Stimulated activated naive CD8-positive, alpha-beta T cell treated with anti-CD3 and anti-CD28 coated beads, Interleukin-15, Interleukin-2, amounts not matched to agents 100 U/mL and 50 U/mL, for 24 hours (primary cell): ENCODE measurements around the gene MN1.

ENCODE experiments used
- ATAC-seq: fragments of 150-1000 bp; cut with Tn5 transposase; one replicate; pipeline ENCODE4 v1.10.0; 2021
- DNase-seq: peaks from one replicate; pipeline ENCODE4 v3.0.0; 2021

Gene MN1

DNA sequence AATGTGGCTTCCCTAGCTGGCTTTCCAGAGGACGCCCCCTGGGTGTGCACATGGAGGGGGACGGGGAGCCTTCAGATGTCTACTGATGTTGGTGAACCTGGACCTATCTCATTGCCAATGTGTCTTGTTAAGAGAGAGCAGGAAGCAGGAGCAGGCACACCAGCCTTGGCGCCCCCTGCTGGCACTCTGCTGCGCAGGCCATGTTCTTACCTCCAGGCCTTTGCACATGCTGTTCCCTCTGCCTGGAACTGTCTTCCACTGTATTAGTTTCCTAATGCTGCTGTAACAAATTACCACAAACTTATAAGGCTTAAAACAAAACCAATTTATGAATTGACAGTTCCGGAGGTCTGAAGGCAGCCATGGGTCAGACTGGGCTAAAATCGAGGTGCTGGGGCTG lies 23.6 kb upstream of the MN1 start:
- ATAC-seq (no peak), DNase-seq (peak; percentile 37)

GRCh38 chr22:27823221-27823620 lies 21.7 kb upstream of the MN1 start:
- no peak for ATAC-seq
- DNase-seq = no peak

GRCh38 chr22:27820896-27821866 lies 19.6 kb upstream of the MN1 start:
- DNase-seq (no peak), ATAC-seq (no peak)

- no peak for ATAC-seq
These were observed 15.0 kb upstream of the MN1 start for GRCh38 chr22:27816552-27816951.

DNA sequence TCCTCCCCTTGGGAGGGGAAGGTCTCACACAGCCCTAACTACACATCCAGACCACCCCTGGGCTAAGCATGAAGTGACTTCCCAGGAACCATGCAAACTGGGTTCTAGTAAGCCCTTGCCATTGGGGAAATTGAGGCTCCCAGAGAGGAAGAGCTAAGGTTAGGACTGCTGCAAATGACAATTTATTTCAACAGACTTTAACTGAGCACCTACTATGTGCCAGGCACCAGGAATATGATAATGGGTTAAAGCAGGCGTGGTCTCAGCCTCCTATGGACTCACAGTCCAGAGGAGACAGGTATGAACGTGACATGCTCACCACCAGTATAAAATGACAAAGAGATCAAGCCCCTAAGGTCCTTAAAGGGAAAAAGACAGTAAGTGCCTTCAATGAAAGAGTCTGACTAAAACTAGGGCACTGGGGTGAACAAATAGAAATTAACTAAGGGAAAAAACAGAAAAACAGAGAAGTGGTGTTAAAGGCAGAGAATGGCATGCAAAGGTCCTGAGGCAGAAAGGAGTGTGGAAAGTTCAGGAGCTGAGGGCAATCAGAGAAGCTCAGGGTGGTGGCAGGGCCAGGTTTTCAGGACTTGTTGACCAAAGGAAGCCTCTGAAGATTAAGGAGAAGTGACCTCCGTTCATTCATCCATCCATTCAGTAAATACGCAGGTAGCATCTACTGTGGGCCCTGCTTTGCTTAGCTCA lies 14.4 kb upstream of the MN1 start:
- DNase-seq (no peak), ATAC-seq (no peak)

More at GRCh38 chr22:27816552-27816951, 15.0 kb upstream of the MN1 start:
- DNase-seq = no peak

- DNase-seq (no peak), ATAC-seq (no peak)
These were observed 13.4 kb upstream of the MN1 start for GRCh38 chr22:27814993-27815392.

DNA sequence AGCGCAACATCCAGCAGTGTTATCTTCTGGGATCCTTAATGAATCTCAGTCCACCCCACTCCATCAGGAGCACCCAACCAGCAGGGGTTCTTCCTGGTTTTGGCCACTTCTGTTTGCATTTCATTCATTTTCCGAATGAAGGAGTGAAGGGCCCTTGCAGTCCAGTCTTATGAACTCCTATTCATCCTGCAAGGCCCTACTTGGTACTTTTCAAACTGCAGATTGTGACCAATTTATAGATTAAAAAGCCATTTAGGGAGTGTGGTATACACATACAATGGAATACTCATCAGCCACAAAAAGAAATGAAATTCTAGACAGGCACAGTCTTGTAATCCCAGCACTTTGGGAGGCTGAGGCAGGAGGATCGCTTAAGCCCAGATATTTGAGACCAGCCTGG lies 10.2 kb upstream of the MN1 start:
- DNase-seq = no peak
- no peak for ATAC-seq

DNA sequence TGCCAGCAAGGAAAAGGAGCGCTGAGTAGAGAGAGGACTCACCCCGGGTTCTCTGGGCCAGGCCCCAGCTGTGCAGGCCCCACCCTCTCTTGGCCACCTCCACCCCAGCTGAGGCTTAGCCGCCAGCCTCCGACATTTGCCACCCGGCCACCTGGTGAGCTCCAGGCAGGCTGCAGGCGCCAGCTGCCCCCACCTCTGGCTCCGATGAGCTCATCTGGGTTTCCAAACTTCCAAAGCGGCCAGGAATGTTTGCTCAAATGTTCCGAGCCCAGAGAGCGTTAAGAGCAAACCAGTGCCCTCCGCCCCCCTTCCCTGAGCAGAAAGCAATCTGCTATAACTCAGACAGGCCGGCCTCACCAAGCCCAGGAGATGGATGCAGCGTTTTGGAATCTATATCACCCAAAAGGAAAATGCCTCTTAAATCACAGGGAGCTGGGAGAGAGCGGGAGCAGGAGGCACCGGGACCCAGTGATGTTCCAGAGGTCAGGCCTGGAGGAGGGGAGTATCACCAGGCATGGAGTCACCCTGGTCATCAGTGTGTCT lies 9.1 kb upstream of the MN1 start:
- no peak for ATAC-seq
- DNase-seq = no peak

GRCh38 chr22:27809700-27810608 lies 8.4 kb upstream of the MN1 start:
- no peak for ATAC-seq
- DNase-seq = no peak

- no peak for ATAC-seq
- DNase-seq = no peak
These were observed 7.7 kb upstream of the MN1 start for GRCh38 chr22:27809226-27809603.

DNA sequence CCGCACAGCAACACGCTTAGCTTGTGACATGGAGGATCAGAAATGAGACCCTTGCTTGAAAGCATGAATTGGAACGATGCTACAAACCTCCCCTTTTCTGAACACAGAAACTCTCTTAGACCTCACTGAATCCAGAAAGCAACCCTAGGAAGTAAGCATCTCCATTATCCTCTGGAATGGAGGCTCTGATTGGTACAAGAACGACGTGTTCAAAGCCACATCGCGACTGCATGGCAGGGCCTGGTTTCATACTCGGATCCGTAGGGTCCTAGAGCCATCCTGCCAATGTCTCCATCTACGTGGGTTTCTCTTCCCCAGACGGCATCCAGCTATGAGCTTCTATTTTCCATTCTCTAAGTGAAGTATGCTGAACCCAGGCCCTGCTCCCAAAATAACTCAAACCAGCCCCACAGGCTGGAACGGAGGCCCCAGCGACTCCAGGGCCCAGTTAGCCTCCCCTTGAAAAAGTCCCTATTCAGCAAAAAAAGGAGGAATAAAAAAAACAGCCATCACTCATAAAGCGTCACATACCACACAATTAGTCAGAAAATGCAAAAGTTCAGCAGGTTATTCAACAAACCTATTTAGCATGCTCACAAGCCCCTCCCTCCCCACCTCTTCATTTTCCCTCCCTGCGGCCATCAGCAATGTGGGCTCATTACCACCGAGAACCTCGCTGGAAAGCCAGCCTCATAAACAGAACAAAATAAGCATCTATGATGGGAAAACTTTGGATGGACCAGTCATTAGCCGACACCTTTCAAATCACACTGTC lies 7.1 kb upstream of the MN1 start:
- no peak for ATAC-seq
- no peak for DNase-seq

DNA sequence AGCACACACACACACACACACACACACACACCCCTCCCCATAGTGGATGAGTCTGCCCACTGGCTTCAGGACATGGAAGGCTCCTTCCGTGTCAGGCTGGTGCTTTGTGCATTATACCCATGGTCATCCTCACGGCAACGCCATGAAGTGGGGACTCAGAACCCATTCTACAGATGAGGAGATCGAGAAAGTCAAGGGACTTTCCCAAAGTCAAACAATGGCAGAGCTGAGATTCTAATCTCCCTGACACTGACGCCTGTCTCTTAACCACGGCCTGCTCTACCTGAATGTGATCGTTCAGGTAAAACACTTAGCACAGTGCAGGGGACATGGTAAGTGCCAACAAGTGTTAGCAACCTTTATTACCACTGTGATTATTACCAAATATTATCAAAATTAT lies 4.3 kb upstream of the MN1 start:
- DNase-seq = no peak
- no peak for ATAC-seq

DNA sequence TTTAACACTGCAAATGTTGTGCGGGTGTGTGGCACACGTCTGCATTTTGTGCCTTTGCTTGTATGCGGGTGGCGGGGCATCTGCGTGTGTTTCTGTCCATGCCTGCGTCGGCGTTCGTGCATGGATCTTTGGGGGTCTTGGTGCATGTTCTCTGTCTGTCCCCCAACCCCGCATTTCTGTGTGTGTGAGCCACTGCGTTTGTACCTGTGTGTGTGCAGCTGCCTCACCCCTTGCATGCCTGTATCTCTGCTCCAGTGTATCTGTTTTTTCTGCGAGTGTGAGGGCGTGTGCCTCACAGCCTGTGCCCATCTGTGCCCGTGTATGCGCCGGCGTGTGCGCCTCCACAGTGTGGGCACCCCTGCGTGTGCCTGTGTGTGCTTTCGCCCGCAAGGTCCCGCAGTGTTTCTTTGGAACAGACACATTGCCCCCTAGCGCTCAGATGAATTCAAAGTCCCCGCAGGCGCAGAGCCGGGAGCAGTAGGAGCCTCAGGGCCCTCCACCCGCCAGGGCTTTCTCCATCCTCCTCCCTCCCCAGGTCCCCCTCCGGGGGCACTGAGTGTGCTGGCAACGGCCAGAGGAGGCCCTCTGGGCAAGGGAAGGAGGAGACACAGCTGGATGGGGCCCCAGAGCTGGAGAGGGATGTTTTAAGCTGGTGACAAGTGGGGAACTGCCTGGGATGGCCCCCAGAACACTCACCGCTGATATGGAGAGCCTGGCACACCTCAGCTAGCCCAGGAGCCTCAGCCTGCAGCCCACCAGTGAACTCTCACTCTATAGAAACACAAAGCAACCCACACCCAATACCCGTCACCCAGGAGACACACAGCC lies 3.1 kb upstream of the MN1 start:
- peak; percentile 41 for ATAC-seq
- peak; percentile 58 for DNase-seq

DNA sequence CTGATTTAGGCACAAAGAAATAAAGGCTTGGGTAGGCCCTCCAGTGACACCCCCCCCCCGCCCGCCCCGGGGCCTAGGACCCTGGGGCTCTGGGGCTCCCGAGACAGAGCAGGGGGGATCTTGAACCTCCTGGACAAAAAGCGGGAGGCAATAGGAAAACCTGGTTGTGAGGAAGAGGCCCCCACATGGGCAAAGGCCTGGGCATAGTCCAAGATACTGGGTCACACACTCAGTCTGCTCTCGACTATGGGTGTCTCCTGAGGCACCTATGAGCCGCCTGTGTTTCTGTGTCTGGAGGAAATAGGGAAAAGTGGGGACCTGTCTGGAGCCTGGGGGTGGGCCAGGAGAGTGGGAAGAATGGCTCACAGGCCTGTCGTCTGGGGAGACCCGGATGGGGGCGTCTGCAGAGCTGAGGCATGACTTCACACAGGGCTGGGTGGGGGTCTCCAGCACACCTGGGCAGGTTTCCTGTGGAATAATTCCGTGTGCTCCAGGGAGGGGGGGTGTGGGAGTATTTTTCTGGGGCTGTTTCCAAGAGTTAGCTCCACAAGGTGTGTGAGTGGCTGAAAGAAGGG lies 2.4 kb upstream of the MN1 start:
- no peak for ATAC-seq
- no peak for DNase-seq

DNA sequence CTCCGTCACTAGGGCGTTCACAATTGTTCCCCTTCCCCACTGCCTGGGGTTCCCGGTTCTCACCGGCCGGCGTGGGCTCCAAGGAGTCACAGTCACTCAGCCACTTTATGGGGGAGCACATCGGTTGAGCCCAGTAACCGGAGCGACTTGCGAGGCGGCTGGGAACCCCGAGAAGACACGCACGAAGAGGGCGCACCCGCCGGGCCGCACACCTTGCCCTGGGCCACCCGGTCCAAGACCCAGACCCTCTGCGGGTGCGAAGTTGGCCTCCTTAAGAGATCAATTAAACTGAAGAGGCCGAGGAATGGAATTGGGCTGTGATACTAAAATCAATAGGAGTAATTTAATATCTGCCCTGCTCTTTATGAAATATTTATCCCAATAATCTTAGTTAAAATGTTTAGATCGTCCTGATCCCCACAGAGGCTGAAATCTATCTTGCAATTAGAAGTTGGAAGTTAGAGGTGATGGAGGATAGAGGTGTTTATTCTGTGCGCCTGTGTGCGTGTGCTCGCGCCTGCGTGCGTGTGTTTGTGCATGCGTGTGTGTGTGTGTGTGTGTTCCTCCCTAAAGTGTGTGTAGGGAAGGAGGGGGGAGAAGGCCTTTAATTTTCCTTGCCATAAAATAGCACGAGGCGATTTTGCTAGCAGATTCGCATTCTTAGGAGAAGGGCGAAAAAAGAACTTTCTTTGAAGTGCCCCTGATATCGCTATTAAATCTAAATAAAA lies 954 bp upstream of the MN1 start:
- DNase-seq (no peak), ATAC-seq (no peak)

DNA sequence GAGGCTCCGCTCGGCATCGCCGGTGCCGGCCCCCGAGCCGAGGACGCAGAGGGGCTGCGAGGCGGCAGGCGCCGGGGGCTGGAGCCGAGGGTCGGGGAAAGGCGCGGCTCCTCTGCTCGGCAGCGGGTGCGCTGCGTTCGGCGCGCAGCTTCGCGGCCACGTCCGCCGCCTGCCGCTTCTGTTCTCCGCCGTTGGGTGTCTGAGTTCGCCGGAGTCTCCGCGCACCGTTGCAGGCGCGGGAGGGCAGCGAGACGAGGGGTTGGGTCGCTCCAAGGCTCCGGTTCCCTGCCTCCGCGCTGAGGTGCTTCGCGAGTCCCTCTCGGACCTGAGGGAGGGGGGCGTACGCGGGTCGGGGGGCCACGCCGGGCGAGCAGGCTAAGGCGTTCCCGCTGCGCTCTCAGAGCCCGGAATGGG lies 347 bp downstream of the MN1 start:
- ATAC-seq (no peak), DNase-seq (peak; percentile 35)

DNA sequence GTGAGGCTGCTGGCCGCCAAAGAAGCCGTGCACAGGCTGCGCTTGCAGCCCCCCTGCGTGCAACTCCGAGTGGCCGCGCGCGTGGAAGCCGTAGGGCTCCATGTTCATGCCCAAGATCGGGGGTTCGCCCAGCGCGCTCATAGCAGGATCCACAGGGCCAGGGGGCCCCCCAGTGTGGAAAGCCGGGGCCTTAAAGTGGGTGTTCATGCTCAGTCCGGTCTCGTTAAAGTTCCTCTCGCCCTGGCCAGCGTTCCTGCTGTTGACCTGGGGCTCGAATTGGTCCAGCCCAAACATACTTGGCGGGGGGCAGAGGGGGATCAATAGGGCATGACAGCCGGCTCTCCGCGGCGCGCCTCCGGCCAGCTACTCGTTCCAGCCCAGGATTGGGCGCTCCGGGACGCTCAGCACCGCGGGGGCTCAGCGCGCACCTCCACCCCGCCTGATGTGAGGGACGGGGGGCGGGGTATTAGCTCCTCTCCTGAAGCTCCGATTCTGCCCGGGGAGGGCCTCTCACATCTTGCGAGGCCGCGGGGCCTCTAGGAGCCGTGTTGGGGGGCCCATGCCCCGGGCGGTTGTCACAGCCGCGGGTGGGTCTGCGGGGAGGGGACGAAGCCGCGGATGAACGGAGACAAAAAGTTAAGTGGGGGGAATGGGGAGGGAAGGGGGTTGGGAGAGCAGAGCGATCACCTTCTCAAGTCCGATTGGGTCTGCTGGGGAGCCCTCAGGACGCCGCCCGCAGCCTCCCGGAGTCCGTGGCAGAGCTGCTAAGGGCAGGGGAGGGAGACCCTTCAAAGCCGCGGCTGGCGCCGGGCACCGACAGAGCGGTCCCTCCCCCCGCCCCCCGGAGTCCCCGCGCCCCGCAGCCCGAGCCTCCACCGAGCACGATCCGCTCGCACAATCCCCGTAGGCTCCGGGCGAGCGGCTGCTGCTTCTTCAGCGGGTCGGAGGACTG lies 1.0 kb downstream of the MN1 start:
- DNase-seq = no peak
- no peak for ATAC-seq

DNA sequence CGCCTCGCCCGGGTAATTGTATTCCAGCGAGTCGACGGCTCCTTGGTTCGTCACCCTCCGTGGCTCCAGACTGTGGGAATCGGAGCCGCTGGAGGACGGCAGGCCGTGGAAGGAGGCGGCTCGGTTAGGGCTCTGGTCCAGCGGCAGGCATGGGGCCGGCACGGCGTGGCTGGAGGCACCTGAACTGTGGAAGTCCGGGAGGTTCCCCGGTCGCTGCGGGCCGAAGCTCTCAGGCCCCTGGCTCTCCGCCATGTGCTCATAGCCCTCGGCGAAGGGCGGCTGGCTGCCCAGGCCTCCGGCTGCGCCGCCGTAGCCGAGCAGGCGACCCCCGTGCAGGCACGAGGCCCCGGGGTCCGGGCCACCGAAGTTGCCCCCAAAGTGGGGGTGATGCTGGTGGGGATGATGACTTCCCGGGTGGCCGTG lies 1.7 kb downstream of the MN1 start:
- ATAC-seq = no peak
- no peak for DNase-seq
